Endodermal cell (in vitro differentiated cells): ENCODE measurements around the gene CLEC4G. TPM values are rescaled to one million over a fixed set of nuclear protein-coding genes. Genes with fewer than 3 reads are reported as not detected.
"Not testable (repeated sequence)": the region's sequence is repeated elsewhere in the genome, so short reads cannot be mapped to it uniquely, and the experiment has no call there.

Experiments
- DNase-seq: peaks from one replicate; pipeline ENCODE4 v3.0.0-alpha.2; 2017
- H3K27ac ChIP-seq: 2 replicates; pipeline ENCODE4 v1.5.1; 2013; ENCODE audit warnings: mild to moderate bottlenecking, low read depth, low read length, moderate library complexity
- H3K27me3 ChIP-seq: 2 replicates; pipeline ENCODE4 v1.6.1; 2013; ENCODE audit warnings: mild to moderate bottlenecking, low read length, moderate library complexity; ENCODE audit not compliant: insufficient read depth, control insufficient read depth, poor library complexity, severe bottlenecking
- H3K36me3 ChIP-seq: 2 replicates; pipeline ENCODE4 v1.7.0; 2013; ENCODE audit warnings: mild to moderate bottlenecking, low read length, moderate library complexity; ENCODE audit not compliant: control insufficient read depth, insufficient read depth
- H3K4me1 ChIP-seq: one replicate; pipeline ENCODE4 v1.7.0; 2013; ENCODE audit warnings: low read length; ENCODE audit not compliant: control insufficient read depth, insufficient read depth
- H3K4me3 ChIP-seq: 2 replicates; pipeline ENCODE4 v1.5.1; 2013; ENCODE audit warnings: mild to moderate bottlenecking, low read length, moderate library complexity
- H3K9ac ChIP-seq: 2 replicates; pipeline ENCODE4 v1.6.1; 2013; ENCODE audit warnings: mild to moderate bottlenecking, low read length, moderate library complexity; ENCODE audit not compliant: poor library complexity, severe bottlenecking; ENCODE audit errors: extremely low read depth
- H3K9me3 ChIP-seq: 2 replicates; pipeline ENCODE4 v1.6.1; 2013; ENCODE audit warnings: mild to moderate bottlenecking, low read length, moderate library complexity; ENCODE audit not compliant: control insufficient read depth
- H3K27ac Mint-ChIP-seq: 2 replicates; pipeline ENCODE4 v1.8.0; 2020; ENCODE audit warnings: mixed read lengths
- H3K27me3 Mint-ChIP-seq: 2 replicates; pipeline ENCODE4 v1.8.0; 2021; ENCODE audit warnings: mild to moderate bottlenecking, mixed read lengths; ENCODE audit not compliant: insufficient read depth
- H3K36me3 Mint-ChIP-seq: 2 replicates; pipeline ENCODE4 v1.8.0; 2020; ENCODE audit warnings: low read depth, mixed read lengths
- H3K4me1 Mint-ChIP-seq: 2 replicates; pipeline ENCODE4 v1.8.0; 2020; ENCODE audit warnings: mixed read lengths
- H3K4me3 Mint-ChIP-seq: 2 replicates; pipeline ENCODE4 v1.8.0; 2020; ENCODE audit warnings: mild to moderate bottlenecking, moderate library complexity, mixed read lengths
- H3K9me3 Mint-ChIP-seq: 2 replicates; pipeline ENCODE4 v1.8.0; 2020; ENCODE audit warnings: mild to moderate bottlenecking, mixed read lengths
- CTCF ChIP-seq: fragments of 200-600 bp; sonication (generic); conservative IDR thresholded peaks from 2 replicates; pipeline ENCODE4 v1.5.0; 2021; ENCODE audit warnings: antibody characterized with exemption, mild to moderate bottlenecking
- WGBS, 2 experiments: methylation state at CpG; one replicate each; pipeline versions ENCODE4 v1.1.5 to v1.1.7; 2013; ENCODE audit warnings: missing lambda C conversion rate in 2 of 2, mixed read lengths in 1 of 2; ENCODE audit not compliant: insufficient coverage in 1 of 2, insufficient read length in 1 of 2; 5-methylcytosine and 5-hydroxymethylcytosine counted together
- total RNA-seq, 2 donors: library from RNA; stranded (reverse); fragmentation: NEBNext Ultra II Directional in 1 of 2; extraction: Animal tissue kit (Norgen Biotek cat#: 25700) in 1 of 2; gene quantifications; 2 replicates in 1 of 2; 3 replicates in 1 of 2; pipeline ENCODE4 v1.2.1, GENCODE V29; 2021

Gene CLEC4G
- total RNA-seq, 2 donors from 2014 or later, result not detected

GRCh38 chr19:7767487-7767886, 35.6 kb upstream of the CLEC4G start:
- no peaks in the 10 kb centered on the region for H3K9me3 ChIP-seq
- Mint-ChIP-seq H3K9me3 (peaks cover 6% of the 10 kb centered on the region), H3K27me3 (peaks cover 48% of the 10 kb centered on the region), H3K27ac (no peak overlapping the region), H3K4me1 (no peaks in the 10 kb centered on the region), H3K36me3 (no peaks in the 10 kb centered on the region), H3K4me3 (no peak overlapping the region)
- no peaks in the 10 kb centered on the region for H3K4me1 ChIP-seq
- no peaks in the 10 kb centered on the region for H3K36me3 ChIP-seq
- DNase-seq, result no peak
- no peak overlapping the region for H3K4me3 ChIP-seq
- no peak overlapping the region for H3K27ac ChIP-seq
- 69 to 89% methylated on average over 3 to 4 of the region's 4 CpGs for WGBS, 2 experiments
- no peak overlapping the region for H3K9ac ChIP-seq
- TF ChIP-seq CTCF, result no peak
- H3K27me3 ChIP-seq, result peaks cover 5% of the 10 kb centered on the region

GRCh38 chr19:7766535-7766934, 34.6 kb upstream of the CLEC4G start:
- Histone ChIP-seq H3K9ac (no peak overlapping the region), H3K27me3 (peaks cover 5% of the 10 kb centered on the region), H3K36me3 (no peaks in the 10 kb centered on the region), H3K4me1 (no peaks in the 10 kb centered on the region), H3K9me3 (no peaks in the 10 kb centered on the region), H3K4me3 (no peak overlapping the region), H3K27ac (no peak overlapping the region)
- Mint-ChIP-seq H3K36me3 (no peaks in the 10 kb centered on the region), H3K4me1 (no peaks in the 10 kb centered on the region), H3K27me3 (peaks cover 47% of the 10 kb centered on the region), H3K9me3 (peaks cover 11% of the 10 kb centered on the region), H3K4me3 (no peak overlapping the region), H3K27ac (no peak overlapping the region)
- DNase-seq, result no peak
- no peak for TF ChIP-seq CTCF
- WGBS, 2 experiments, result 75 to 78% methylated on average over 5 to 11 of the region's 11 CpGs

GRCh38 chr19:7765043-7765442, 33.1 kb upstream of the CLEC4G start:
- WGBS, 2 experiments, result 83 to 85% methylated on average over 2 of the region's 2 CpGs
- H3K36me3 ChIP-seq, H3K9ac ChIP-seq, H3K27ac ChIP-seq, H3K27ac Mint-ChIP-seq, H3K36me3 Mint-ChIP-seq, H3K4me1 Mint-ChIP-seq, H3K4me1 ChIP-seq, H3K9me3 ChIP-seq, H3K27me3 ChIP-seq, H3K4me3 ChIP-seq, H3K4me3 Mint-ChIP-seq: not testable (repeated sequence)
- H3K27me3 Mint-ChIP-seq, result peaks cover 43% of the 10 kb centered on the region
- H3K9me3 Mint-ChIP-seq, result peaks cover 18% of the 10 kb centered on the region
- peak; percentile 27 for DNase-seq

GRCh38 chr19:7764157-7764556, 32.2 kb upstream of the CLEC4G start:
- not testable (repeated sequence) for H3K27me3 ChIP-seq, H3K36me3 Mint-ChIP-seq, H3K4me3 Mint-ChIP-seq, H3K27ac Mint-ChIP-seq, H3K4me3 ChIP-seq, H3K4me1 ChIP-seq, H3K27ac ChIP-seq, H3K9me3 ChIP-seq, DNase-seq, H3K9ac ChIP-seq, H3K4me1 Mint-ChIP-seq, H3K36me3 ChIP-seq
- Mint-ChIP-seq H3K27me3 (peaks cover 35% of the 10 kb centered on the region), H3K9me3 (peaks cover 26% of the 10 kb centered on the region)
- 71 to 90% methylated on average over 1 to 3 of the region's 3 CpGs for WGBS, 2 experiments
